HG03280 (cell line): ENCODE measurements around the gene TEP1.
"Not testable (repeated sequence)": the region's sequence is repeated elsewhere in the genome, so short reads cannot be mapped to it uniquely, and the experiment has no call there.

Source experiments
- ATAC-seq: cut with Tn5 transposase; IDR thresholded peaks from one replicate; pipeline ENCODE4 v1.9.1; 2021; ENCODE audit warnings: mild to moderate bottlenecking, moderate library complexity; ENCODE audit not compliant: unreplicated experiment

Gene TEP1

DNA sequence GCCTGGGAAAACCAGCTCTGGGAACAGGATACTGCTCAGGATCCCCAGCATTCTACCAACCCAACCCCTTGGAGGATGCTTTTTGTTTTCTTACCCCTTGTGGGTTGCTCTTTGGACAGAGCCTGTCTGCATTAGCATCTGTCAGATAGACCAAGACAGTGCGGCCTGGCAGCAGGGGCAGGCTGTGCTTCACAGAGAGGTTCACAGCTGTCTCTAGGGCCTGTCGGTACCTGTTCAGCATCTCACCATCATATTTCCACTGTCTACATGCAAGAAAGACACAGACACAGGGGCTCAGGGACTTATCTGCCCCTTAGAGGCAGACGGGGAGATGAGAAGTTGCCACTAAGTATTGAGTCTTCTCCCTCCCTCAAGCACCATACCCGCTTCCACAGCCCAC is 21.8 kb downstream of the TEP1 start:
- ATAC-seq: no peak

DNA sequence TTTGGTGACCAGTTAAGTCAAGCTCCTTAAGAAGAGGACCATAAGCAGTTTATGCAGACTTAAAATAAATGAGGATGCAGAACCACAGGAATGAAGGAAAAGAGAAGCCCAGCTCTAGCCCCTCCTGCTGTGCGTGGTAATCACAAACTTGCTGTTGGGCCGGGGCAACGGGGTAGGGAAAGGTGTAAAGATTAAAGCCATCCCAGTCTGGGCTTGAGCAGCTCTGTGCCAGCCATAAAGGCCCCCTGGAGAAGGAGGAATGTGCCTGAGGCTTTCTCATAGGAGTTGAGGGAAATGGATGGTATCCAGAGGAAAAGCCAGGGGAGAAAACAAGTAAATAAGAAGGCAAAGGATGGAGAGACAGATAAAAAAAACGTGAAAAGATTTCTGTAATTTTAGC is 25.1 kb downstream of the TEP1 start:
- no peak for ATAC-seq

DNA sequence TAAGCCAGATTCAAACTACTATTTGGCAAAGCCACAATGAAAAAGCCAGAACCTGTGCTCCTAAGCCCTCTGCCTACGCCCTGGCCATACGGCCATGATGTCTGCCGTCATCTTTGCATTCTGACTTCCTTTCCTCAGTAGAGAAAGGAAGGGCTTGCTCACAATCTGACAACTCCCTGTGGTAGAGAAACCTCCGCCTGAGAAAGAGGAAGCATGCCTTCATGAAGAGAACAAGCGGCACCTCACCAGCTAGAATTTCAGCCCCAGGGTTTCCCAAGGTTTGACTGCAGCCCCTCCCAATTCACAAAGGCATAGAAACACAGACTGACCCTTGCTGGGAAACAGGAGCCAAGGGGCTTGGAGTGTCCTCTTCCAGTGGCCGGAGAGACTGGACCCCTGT is 25.7 kb downstream of the TEP1 start:
- ATAC-seq: no peak

DNA sequence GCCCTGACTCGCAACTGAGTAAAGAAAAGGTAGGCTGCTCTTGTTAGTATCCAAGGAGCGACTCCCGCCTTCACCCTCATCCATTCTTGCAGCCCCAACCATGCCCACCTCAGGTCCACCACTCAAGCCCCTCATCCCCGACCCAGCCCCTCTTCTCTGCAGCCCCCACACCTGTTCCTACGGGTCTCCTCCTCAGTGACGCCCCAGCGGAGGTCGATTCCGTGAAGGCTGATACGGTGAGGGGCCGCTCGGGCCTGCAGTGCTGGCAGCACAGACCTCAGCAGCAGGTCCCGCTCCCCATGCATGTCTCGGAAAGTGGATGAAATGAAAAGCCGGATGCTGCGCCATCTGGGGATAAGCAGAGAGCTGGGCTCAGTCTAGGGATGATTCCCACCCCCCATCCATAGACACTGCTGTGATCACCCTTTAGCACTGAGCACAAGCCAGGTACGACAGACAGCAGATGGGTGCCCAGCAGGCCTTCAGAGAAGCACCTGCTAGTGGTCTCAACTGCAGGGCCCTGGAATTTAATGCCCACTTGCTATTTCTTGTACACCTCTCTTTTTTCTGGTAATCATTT is 26.9 kb downstream of the TEP1 start:
- ATAC-seq: no peak

- no peak for ATAC-seq
Measured at GRCh38 chr14:20384886-20385285, 28.4 kb downstream of the TEP1 start.

DNA sequence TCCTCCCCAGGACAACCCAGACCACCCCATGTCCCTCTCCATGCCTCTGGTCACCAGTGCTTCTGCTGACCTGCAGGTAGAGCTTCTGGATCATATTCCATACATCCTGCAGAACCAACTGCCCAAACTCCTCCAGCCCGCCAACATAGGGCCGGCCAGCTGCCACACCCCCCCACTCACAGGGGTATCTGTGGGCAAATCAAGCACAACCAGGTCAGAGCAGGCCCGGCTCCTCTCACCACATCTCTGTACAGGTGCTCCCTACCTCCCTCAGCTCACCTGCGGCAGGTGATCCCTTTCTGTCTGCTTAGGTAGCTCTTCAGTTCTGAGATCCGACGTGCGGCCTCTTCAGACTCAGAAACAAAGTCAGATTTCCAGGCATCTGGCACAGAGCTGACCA is 29.0 kb downstream of the TEP1 start:
- no peak for ATAC-seq

DNA sequence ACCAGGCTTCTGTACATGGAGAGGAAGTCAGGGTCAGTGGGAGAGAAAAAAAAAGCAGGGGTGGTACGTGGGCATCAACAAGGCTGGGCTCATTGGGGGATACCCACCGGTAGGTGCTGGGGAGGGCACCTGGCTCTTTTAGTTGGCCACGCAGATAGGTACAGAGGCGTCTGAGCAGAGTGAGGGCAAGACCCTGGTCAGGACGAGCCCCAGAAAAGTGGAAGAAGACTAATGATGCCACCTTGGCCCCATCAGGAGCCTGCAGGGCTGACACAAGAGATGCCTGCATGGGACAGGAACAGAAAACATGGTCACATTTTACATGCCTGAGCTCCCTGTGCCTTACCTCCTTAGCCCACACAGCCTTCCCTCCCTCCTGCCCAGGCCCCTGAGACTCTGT is 29.7 kb downstream of the TEP1 start:
- no peak for ATAC-seq

DNA sequence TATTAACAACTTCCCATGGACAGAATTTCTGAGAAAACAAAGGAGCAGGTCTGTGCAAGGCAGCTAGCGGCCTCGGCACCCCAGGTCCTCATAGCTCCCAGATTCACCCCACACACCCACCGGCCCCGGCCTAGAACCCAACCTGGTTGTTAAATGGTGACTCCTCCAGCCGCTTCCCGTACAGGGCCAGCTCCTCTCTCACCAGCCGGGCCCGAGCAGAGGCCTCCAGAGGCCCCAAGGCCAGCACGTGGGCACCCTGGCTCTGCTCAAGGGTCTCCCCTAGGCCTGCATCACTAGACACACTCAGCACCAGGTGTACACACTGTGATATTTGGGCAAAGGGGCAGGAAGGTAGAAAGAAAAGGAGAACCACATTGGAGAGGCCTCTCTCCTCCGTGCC is 30.3 kb downstream of the TEP1 start:
- ATAC-seq: no peak

- no peak for ATAC-seq
Measured at GRCh38 chr14:20382526-20382925, 30.8 kb downstream of the TEP1 start.

GRCh38 chr14:20381341-20381740 is 32.0 kb downstream of the TEP1 start:
- no peak for ATAC-seq

- no peak for ATAC-seq
Measured at GRCh38 chr14:20380681-20381080, 32.6 kb downstream of the TEP1 start.

DNA sequence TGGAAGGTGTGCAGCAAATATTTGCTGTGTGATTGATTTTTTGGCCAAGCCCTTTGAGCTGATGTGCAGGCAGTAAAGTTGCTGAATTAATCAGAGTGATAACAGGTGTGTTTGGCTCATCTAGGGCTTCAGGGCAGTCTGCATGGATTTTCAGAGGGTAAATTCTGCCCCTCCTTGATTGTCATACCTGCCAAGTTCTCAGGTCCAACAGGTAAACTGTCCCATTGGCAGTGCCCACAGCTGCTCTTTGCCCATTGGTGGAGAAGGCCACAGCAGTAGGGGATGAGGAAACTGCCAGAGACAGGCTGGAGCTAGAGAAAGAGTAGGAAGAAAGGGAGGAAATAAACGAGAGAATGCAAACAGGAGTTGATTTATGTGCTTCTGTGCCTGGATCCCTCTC is 33.6 kb downstream of the TEP1 start:
- ATAC-seq: no peak

GRCh38 chr14:20377171-20377570 is 36.1 kb downstream of the TEP1 start:
- no peak for ATAC-seq

- no peak for ATAC-seq
Measured at GRCh38 chr14:20376071-20376588, 37.2 kb downstream of the TEP1 start.

DNA sequence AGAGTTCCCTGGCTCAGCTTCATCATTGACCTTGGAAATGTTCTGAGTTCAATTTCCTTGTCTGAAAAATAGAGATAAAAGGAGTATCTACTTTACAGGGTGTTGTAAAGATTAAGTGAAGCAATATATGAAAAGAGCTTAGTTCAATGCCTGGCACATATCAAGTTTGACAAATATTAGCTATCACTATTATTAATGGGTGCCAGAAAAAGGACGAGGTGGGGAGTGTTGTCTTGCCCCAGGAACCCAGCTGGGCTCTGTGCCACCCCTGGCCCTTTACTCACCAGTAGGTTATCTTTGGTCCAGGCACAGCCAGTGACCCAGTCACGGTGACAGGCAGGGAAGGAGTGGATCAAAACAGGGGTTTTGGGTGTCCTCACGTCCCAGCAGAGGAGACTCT is 37.8 kb downstream of the TEP1 start:
- ATAC-seq: no peak

DNA sequence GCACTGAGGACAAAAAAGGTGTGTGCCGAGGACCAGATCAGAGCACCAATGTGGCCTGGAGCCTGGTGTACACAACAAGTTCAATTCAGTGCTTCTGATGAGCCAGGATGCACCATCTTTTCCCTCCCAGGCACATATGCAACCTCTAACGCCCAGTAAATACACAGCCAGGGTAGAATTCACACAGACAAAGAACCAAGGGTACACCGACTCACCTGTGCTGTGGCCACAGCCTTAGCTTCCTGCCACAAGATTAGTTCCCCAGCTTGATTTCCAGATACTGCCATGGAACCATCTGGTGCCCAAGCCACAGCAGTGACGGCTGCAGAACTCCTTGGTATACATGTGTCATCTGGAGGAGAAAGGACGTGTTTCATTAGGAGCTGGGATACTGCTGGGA is 40.5 kb downstream of the TEP1 start:
- no peak for ATAC-seq

GRCh38 chr14:20365928-20366327 is 47.4 kb downstream of the TEP1 start:
- no peak for ATAC-seq

- ATAC-seq: not testable (repeated sequence)
Measured at GRCh38 chr14:20358474-20358873, 54.8 kb downstream of the TEP1 start.

DNA sequence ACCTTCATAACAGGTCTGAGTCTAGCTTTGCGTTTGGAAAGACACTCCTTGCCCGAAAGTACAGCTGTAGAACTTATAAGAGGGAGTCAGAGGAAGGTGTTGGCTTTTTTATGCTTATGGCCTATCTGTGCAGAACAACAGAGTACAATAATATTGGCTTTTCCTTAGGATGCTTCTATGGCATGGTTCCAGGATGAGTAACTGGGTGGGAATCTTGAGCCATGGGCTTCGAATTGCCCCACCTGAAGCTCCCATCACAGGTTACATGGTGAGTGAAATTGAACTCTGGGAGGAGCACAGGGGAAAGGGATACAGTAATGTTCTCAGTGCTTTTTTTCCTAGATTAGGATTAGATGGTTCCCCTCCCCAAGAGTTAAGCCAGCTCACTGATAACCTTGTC is 56.9 kb downstream of the TEP1 start:
- no peak for ATAC-seq

GRCh38 chr14:20350860-20351259 is 62.4 kb downstream of the TEP1 start:
- no peak for ATAC-seq

DNA sequence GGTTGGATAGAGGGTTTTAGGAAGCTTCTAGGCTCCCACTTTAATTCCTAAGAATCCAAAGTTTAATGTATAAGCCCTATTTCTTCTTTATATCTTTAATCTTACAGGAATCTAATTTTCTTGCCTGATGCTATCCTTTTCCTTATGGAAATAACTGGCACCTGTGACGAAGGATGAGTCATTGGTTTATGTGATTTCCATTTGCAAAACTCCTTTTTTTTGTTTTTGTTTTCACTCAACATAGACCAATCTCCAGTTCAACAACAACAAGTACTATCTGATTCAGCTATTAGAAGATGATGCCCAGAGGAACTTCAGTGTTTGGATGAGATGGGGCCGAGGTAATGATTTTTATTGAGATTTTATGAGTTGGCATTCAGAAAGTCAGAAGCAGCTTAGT is 63.0 kb downstream of the TEP1 start:
- ATAC-seq: no peak

- ATAC-seq: no peak
Measured at GRCh38 chr14:20347747-20348146, 65.6 kb downstream of the TEP1 start.

DNA sequence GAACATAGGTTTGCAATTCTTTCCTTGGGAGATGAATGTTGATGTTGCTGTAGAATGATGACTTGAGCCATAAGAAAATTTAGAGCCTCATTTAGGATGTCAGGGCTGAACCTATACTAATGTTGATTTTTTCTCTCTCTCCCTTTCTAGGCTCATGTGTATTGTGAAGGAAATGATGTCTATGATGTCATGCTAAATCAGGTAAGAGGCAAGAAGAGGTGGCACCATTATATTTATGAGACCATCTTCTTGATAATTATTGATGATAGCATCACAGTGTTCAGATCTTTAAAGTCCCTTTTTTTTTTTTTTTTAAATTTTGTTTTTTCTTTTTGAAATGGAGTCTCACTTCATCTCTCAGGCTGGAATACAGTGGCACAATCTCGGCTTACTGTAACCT is 66.6 kb downstream of the TEP1 start:
- ATAC-seq: no peak
